GM10248 (cell line): ENCODE data around the gene CFAP77.

Experiments used
- CTCF ChIA-PET: fragments of 300-600 bp; sonication (Branson Sonifier 250); formaldehyde crosslinking; extraction: SDS; loops from one replicate; lab custom pipeline; 2021; ENCODE audit warnings: antibody characterized with exemption; lab: Yijun Ruan, JAX
- POLR2A ChIA-PET: fragments of 350-650 bp; sonication (Branson Sonifier 250); formaldehyde crosslinking; extraction: SDS; loops from one replicate; lab custom pipeline; 2020; ENCODE audit warnings: antibody characterized with exemption; lab: Yijun Ruan, JAX
- DNase-seq: peaks from one replicate; pipeline ENCODE4 v3.0.0; 2012; ENCODE audit errors: extremely low spot score
- CTCF ChIP-seq: IDR thresholded peaks from 2 replicates; pipeline ENCODE4 v1.5.1; 2012; ENCODE audit warnings: mild to moderate bottlenecking, low read depth; ENCODE audit errors: extremely low read depth, missing control alignments, control extremely low read depth

CFAP77 gene

GRCh38 chr9:132585954-132586829 lies 176.2 kb downstream of the CFAP77 start:
- POLR2A ChIA-PET: no interaction called here
- no peak for TF ChIP-seq CTCF
- CTCF ChIA-PET: no interaction called here
- DNase-seq: no peak

GRCh38 chr9:132586830-132587591 lies 177.0 kb downstream of the CFAP77 start:
- no peak for TF ChIP-seq CTCF
- CTCF ChIA-PET: no interaction called here
- POLR2A ChIA-PET: no interaction called here
- no peak for DNase-seq

- CTCF ChIA-PET: no interaction called here
- TF ChIP-seq CTCF: no peak
- DNase-seq: no peak
- POLR2A ChIA-PET: no interaction called here
Observed at GRCh38 chr9:132587592-132587955, 177.6 kb downstream of the CFAP77 start.

- ChIA-PET CTCF (no interaction called here), POLR2A (no interaction called here)
- DNase-seq: no peak
- no peak for TF ChIP-seq CTCF
Observed at GRCh38 chr9:132588098-132588497, 178.1 kb downstream of the CFAP77 start.

- TF ChIP-seq CTCF: no peak
- DNase-seq: no peak
- POLR2A ChIA-PET: no interaction called here
- CTCF ChIA-PET: no interaction called here
Observed at GRCh38 chr9:132588501-132589147, 178.6 kb downstream of the CFAP77 start.
